ENCODE results near the gene ARHGEF26.

Gene ARHGEF26

GRCh38 chr3:154188846-154189245 is 67.7 kb downstream of the ARHGEF26 start:
- Histone ChIP-seq H3K18ac (ENCODE audit: low read depth in 1 of 2, low read length in 2 of 2) (no peak overlapping the region), H3K9ac (ENCODE audit: low read length) (no peak overlapping the region), H2AFZ (ENCODE audit: low read depth, low read length) (no peak overlapping the region), H2BK120ac (ENCODE audit: low read depth, low read length) (no peak overlapping the region), H4K91ac (ENCODE audit: low read length) (no peak overlapping the region), H4K8ac (ENCODE audit: low read length) (no peak overlapping the region), H3K27me3 (ENCODE audit: control insufficient read depth in 1 of 2, insufficient read depth in 1 of 2, low read length in 2 of 2) (no peaks in the 10 kb centered on the region), H3K36me3 (ENCODE audit: control insufficient read depth in 1 of 2, insufficient read depth in 2 of 2, low read depth in 1 of 2, low read length in 2 of 2) (no peaks in the 10 kb centered on the region), H3K4me3 (ENCODE audit: insufficient read depth in 1 of 2, low read depth in 1 of 2, low read length in 2 of 2) (no peak overlapping the region), H2AK5ac (ENCODE audit: low read length, severe bottlenecking) (no peak overlapping the region), H2BK5ac (ENCODE audit: low read depth, low read length, poor library complexity, severe bottlenecking) (no peak overlapping the region), H3K14ac (ENCODE audit: low read length in 2 of 2) (no peak overlapping the region), H3K79me1 (replicated peaks; ENCODE audit: low read length, poor library complexity, severe bottlenecking) (no peaks in the 10 kb centered on the region), H3K4me2 (ENCODE audit: low read length, poor library complexity, severe bottlenecking) (no peak overlapping the region), H3K9me3 (ENCODE audit: control insufficient read depth, low read length) (no peaks in the 10 kb centered on the region), H3K23ac (ENCODE audit: low read length in 2 of 2) (no peak overlapping the region), H3K27ac (ENCODE audit: low read length, poor library complexity, severe bottlenecking) (no peak overlapping the region), H2BK15ac (ENCODE audit: low read depth, poor library complexity, severe bottlenecking) (no peak overlapping the region), H2BK12ac (ENCODE audit: low read length in 2 of 2) (no peak overlapping the region), H3K4ac (ENCODE audit: low read depth in 1 of 2, low read length in 2 of 2) (no peak overlapping the region), H3K4me1 (ENCODE audit: control insufficient read depth, insufficient read depth, low read depth, low read length) (peaks cover 1% of the 10 kb centered on the region)
- no peak for DNase-seq
- WGBS, result 95% methylated on average over 3 of the region's 3 CpGs

GRCh38 chr3:154191520-154191919 is 70.3 kb downstream of the ARHGEF26 start:
- no peak overlapping the region for H2BK15ac ChIP-seq (ENCODE audit: low read depth, poor library complexity, severe bottlenecking)
- H3K4me2 ChIP-seq (ENCODE audit: low read length, poor library complexity, severe bottlenecking), result no peak overlapping the region
- no peak overlapping the region for H3K23ac ChIP-seq (ENCODE audit: low read length in 2 of 2)
- no peak overlapping the region for H2BK12ac ChIP-seq (ENCODE audit: low read length in 2 of 2)
- no peak overlapping the region for H3K9ac ChIP-seq (ENCODE audit: low read length)
- no peak overlapping the region for H3K27ac ChIP-seq (ENCODE audit: low read length, poor library complexity, severe bottlenecking)
- H3K14ac ChIP-seq (ENCODE audit: low read length in 2 of 2), result no peak overlapping the region
- H2AFZ ChIP-seq (ENCODE audit: low read depth, low read length), result no peak overlapping the region
- peak overlapping the region in 1 of 2 experiments; percentile 11 for H3K18ac ChIP-seq (ENCODE audit: low read depth in 1 of 2, low read length in 2 of 2)
- H3K27me3 ChIP-seq (ENCODE audit: control insufficient read depth in 1 of 2, insufficient read depth in 1 of 2, low read length in 2 of 2), result no peaks in the 10 kb centered on the region
- H4K8ac ChIP-seq (ENCODE audit: low read length), result no peak overlapping the region
- H4K91ac ChIP-seq (ENCODE audit: low read length), result no peak overlapping the region
- H3K79me1 ChIP-seq (replicated peaks; ENCODE audit: low read length, poor library complexity, severe bottlenecking), result no peaks in the 10 kb centered on the region
- peaks cover 1% of the 10 kb centered on the region for H3K4me1 ChIP-seq (ENCODE audit: control insufficient read depth, insufficient read depth, low read depth, low read length)
- H3K9me3 ChIP-seq (ENCODE audit: control insufficient read depth, low read length), result no peaks in the 10 kb centered on the region
- H3K4me3 ChIP-seq (ENCODE audit: insufficient read depth in 1 of 2, low read depth in 1 of 2, low read length in 2 of 2), result no peak overlapping the region
- H3K36me3 ChIP-seq (ENCODE audit: control insufficient read depth in 1 of 2, insufficient read depth in 2 of 2, low read depth in 1 of 2, low read length in 2 of 2), result no peaks in the 10 kb centered on the region
- WGBS, result 91% methylated on average over 1 of the region's 1 CpG
- DNase-seq, result peak; percentile 3
- no peak overlapping the region for H3K4ac ChIP-seq (ENCODE audit: low read depth in 1 of 2, low read length in 2 of 2)
- H2AK5ac ChIP-seq (ENCODE audit: low read length, severe bottlenecking), result no peak overlapping the region
- H2BK5ac ChIP-seq (ENCODE audit: low read depth, low read length, poor library complexity, severe bottlenecking), result no peak overlapping the region
- H2BK120ac ChIP-seq (ENCODE audit: low read depth, low read length), result no peak overlapping the region

- H3K36me3 ChIP-seq (ENCODE audit: control insufficient read depth in 1 of 2, insufficient read depth in 2 of 2, low read depth in 1 of 2, low read length in 2 of 2), result no peaks in the 10 kb centered on the region
- H3K9me3 ChIP-seq (ENCODE audit: control insufficient read depth, low read length), result no peaks in the 10 kb centered on the region
- H3K23ac ChIP-seq (ENCODE audit: low read length in 2 of 2), result no peak overlapping the region
- H3K4me3 ChIP-seq (ENCODE audit: insufficient read depth in 1 of 2, low read depth in 1 of 2, low read length in 2 of 2), result no peak overlapping the region
- DNase-seq, result no peak
- H2BK12ac ChIP-seq (ENCODE audit: low read length in 2 of 2), result no peak overlapping the region
- no peak overlapping the region for H3K27ac ChIP-seq (ENCODE audit: low read length, poor library complexity, severe bottlenecking)
- H3K79me1 ChIP-seq (replicated peaks; ENCODE audit: low read length, poor library complexity, severe bottlenecking), result no peaks in the 10 kb centered on the region
- no peak overlapping the region for H2AFZ ChIP-seq (ENCODE audit: low read depth, low read length)
- H3K4me1 ChIP-seq (ENCODE audit: control insufficient read depth, insufficient read depth, low read depth, low read length), result peaks cover 1% of the 10 kb centered on the region
- no peak overlapping the region for H4K8ac ChIP-seq (ENCODE audit: low read length)
- no peak overlapping the region for H2BK120ac ChIP-seq (ENCODE audit: low read depth, low read length)
- H3K27me3 ChIP-seq (ENCODE audit: control insufficient read depth in 1 of 2, insufficient read depth in 1 of 2, low read length in 2 of 2), result no peaks in the 10 kb centered on the region
- no peak overlapping the region for H3K18ac ChIP-seq (ENCODE audit: low read depth in 1 of 2, low read length in 2 of 2)
- no peak overlapping the region for H2AK5ac ChIP-seq (ENCODE audit: low read length, severe bottlenecking)
- WGBS, result 80% methylated on average over 1 of the region's 2 CpGs
- H3K4ac ChIP-seq (ENCODE audit: low read depth in 1 of 2, low read length in 2 of 2), result no peak overlapping the region
- no peak overlapping the region for H2BK5ac ChIP-seq (ENCODE audit: low read depth, low read length, poor library complexity, severe bottlenecking)
- H3K9ac ChIP-seq (ENCODE audit: low read length), result no peak overlapping the region
- H4K91ac ChIP-seq (ENCODE audit: low read length), result no peak overlapping the region
- H3K14ac ChIP-seq (ENCODE audit: low read length in 2 of 2), result no peak overlapping the region
- H3K4me2 ChIP-seq (ENCODE audit: low read length, poor library complexity, severe bottlenecking), result no peak overlapping the region
- H2BK15ac ChIP-seq (ENCODE audit: low read depth, poor library complexity, severe bottlenecking), result no peak overlapping the region
Measured at GRCh38 chr3:154192225-154192624, 71.0 kb downstream of the ARHGEF26 start.

GRCh38 chr3:154193000-154193615 is 71.9 kb downstream of the ARHGEF26 start:
- no peak overlapping the region for H3K27ac ChIP-seq (ENCODE audit: low read length, poor library complexity, severe bottlenecking)

More at GRCh38 chr3:154193000-154193615, 71.9 kb downstream of the ARHGEF26 start:
- H4K91ac ChIP-seq (ENCODE audit: low read length), result no peak overlapping the region
- H4K8ac ChIP-seq (ENCODE audit: low read length), result no peak overlapping the region
- H2AK5ac ChIP-seq (ENCODE audit: low read length, severe bottlenecking), result no peak overlapping the region
- H3K4me2 ChIP-seq (ENCODE audit: low read length, poor library complexity, severe bottlenecking), result no peak overlapping the region
- H3K9me3 ChIP-seq (ENCODE audit: control insufficient read depth, low read length), result no peaks in the 10 kb centered on the region
- H3K9ac ChIP-seq (ENCODE audit: low read length), result no peak overlapping the region
- H2BK12ac ChIP-seq (ENCODE audit: low read length in 2 of 2), result no peak overlapping the region
- H3K14ac ChIP-seq (ENCODE audit: low read length in 2 of 2), result no peak overlapping the region
- no peaks in the 10 kb centered on the region for H3K79me1 ChIP-seq (replicated peaks; ENCODE audit: low read length, poor library complexity, severe bottlenecking)
- 100% methylated on average over 1 of the region's 1 CpG for WGBS
- DNase-seq, result no peak
- no peak overlapping the region for H3K4me3 ChIP-seq (ENCODE audit: insufficient read depth in 1 of 2, low read depth in 1 of 2, low read length in 2 of 2)
- H2BK15ac ChIP-seq (ENCODE audit: low read depth, poor library complexity, severe bottlenecking), result no peak overlapping the region
- no peaks in the 10 kb centered on the region for H3K36me3 ChIP-seq (ENCODE audit: control insufficient read depth in 1 of 2, insufficient read depth in 2 of 2, low read depth in 1 of 2, low read length in 2 of 2)
- H2AFZ ChIP-seq (ENCODE audit: low read depth, low read length), result no peak overlapping the region
- H2BK120ac ChIP-seq (ENCODE audit: low read depth, low read length), result no peak overlapping the region
- H3K23ac ChIP-seq (ENCODE audit: low read length in 2 of 2), result no peak overlapping the region
- no peak overlapping the region for H2BK5ac ChIP-seq (ENCODE audit: low read depth, low read length, poor library complexity, severe bottlenecking)
- H3K27me3 ChIP-seq (ENCODE audit: control insufficient read depth in 1 of 2, insufficient read depth in 1 of 2, low read length in 2 of 2), result no peaks in the 10 kb centered on the region
- H3K4me1 ChIP-seq (ENCODE audit: control insufficient read depth, insufficient read depth, low read depth, low read length), result peaks cover 1% of the 10 kb centered on the region
- H3K18ac ChIP-seq (ENCODE audit: low read depth in 1 of 2, low read length in 2 of 2), result no peak overlapping the region
- H3K4ac ChIP-seq (ENCODE audit: low read depth in 1 of 2, low read length in 2 of 2), result no peak overlapping the region

Data from mesenchymal stem cell (in vitro differentiated cells and primary cell).